Middle frontal gyrus (tissue), 1 donor: ENCODE results near the gene FAR2.
"Not testable (repeated sequence)": the region's sequence is repeated elsewhere in the genome, so short reads cannot be mapped to it uniquely, and the experiment has no call there.

ENCODE experiments used
- DNase-seq: peaks from one replicate; pipeline ENCODE4 v3.0.0-alpha.2; 2015; ENCODE audit warnings: low spot score; ENCODE audit errors: extremely low spot score

FAR2 gene

GRCh38 chr12:29320295-29321085, 171.4 kb downstream of the FAR2 start:
- no peak for DNase-seq

- DNase-seq = no peak
Measured at GRCh38 chr12:29322157-29322556, 173.1 kb downstream of the FAR2 start.

- DNase-seq = no peak
Measured at GRCh38 chr12:29329411-29329810, 180.3 kb downstream of the FAR2 start.

GRCh38 chr12:29333178-29333577, 184.1 kb downstream of the FAR2 start:
- no peak for DNase-seq

- DNase-seq = no peak
Measured at GRCh38 chr12:29334937-29335336, 185.9 kb downstream of the FAR2 start.

- DNase-seq = peak; percentile 1
Measured at GRCh38 chr12:29337325-29337724, 188.2 kb downstream of the FAR2 start.

- no peak for DNase-seq
Measured at GRCh38 chr12:29343022-29343799, 194.1 kb downstream of the FAR2 start.

- no peak for DNase-seq
Measured at GRCh38 chr12:29346769-29347421, 197.8 kb downstream of the FAR2 start.

- no peak for DNase-seq
Measured at GRCh38 chr12:29350080-29350479, 201.0 kb downstream of the FAR2 start.

- no peak for DNase-seq
Measured at GRCh38 chr12:29354954-29355353, 205.9 kb downstream of the FAR2 start.

- no peak for DNase-seq
Measured at GRCh38 chr12:29365091-29365490, 216.0 kb downstream of the FAR2 start.

- DNase-seq = no peak
Measured at GRCh38 chr12:29374012-29374411, 224.9 kb downstream of the FAR2 start.

GRCh38 chr12:29374913-29375312, 225.8 kb downstream of the FAR2 start:
- no peak for DNase-seq

GRCh38 chr12:29376118-29376517, 227.0 kb downstream of the FAR2 start:
- no peak for DNase-seq

- DNase-seq = peak; percentile 93
Measured at GRCh38 chr12:29380536-29381523, 231.8 kb downstream of the FAR2 start, which contains the start of gene ERGIC2. ERGIC2 (minus strand) TSS chr12:29381172; CDS start chr12:29371633, 9,539 bp downstream.

- no peak for DNase-seq
Measured at GRCh38 chr12:29382251-29382650, 233.2 kb downstream of the FAR2 start.

GRCh38 chr12:29385194-29385593, 236.1 kb downstream of the FAR2 start:
- not testable (repeated sequence) for DNase-seq
